Liver (tissue), 9 donors: ENCODE results near the gene KISS1. TPM values are rescaled to one million over a fixed set of nuclear protein-coding genes. Genes with fewer than 3 reads are reported as not detected.

ENCODE experiments used
- DNase-seq: peaks from one replicate; pipeline ENCODE4 v3.0.0-alpha.2; 2017; ENCODE audit warnings: low spot score
- H3K27ac ChIP-seq, 2 donors: one replicate each; pipeline ENCODE4 v1.7.0; 2013; ENCODE audit warnings: inconsistent platforms in 2 of 2, low read length in 2 of 2, control low read depth in 1 of 2, low read depth in 1 of 2, mild to moderate bottlenecking in 1 of 2
- H3K27me3 ChIP-seq, 4 donors: one replicate each; pipeline versions ENCODE4 v1.6.1 to v1.7.0; 2013; ENCODE audit warnings: low read length in 3 of 4, inconsistent platforms in 1 of 4, mild to moderate bottlenecking in 1 of 4, moderate library complexity in 1 of 4; ENCODE audit not compliant: control insufficient read depth in 4 of 4, insufficient read depth in 4 of 4
- H3K36me3 ChIP-seq, 4 donors: one replicate each; pipeline versions ENCODE4 v1.6.1 to v1.7.0; 2013; ENCODE audit warnings: low read length in 3 of 4, mild to moderate bottlenecking in 3 of 4, low read depth in 1 of 4, moderate library complexity in 1 of 4; ENCODE audit not compliant: control insufficient read depth in 4 of 4, insufficient read depth in 3 of 4
- H3K4me1 ChIP-seq, 4 donors: one replicate each; pipeline versions ENCODE4 v1.6.1 to v1.7.0; 2013; ENCODE audit warnings: low read length in 3 of 4, mild to moderate bottlenecking in 3 of 4, moderate library complexity in 1 of 4; ENCODE audit not compliant: control insufficient read depth in 4 of 4, insufficient read depth in 4 of 4
- H3K4me3 ChIP-seq, 3 donors: one replicate each; pipeline versions ENCODE4 v1.6.1 to v1.7.0; 2013; ENCODE audit warnings: low read length in 3 of 3, control low read depth in 1 of 3, low read depth in 1 of 3, mild to moderate bottlenecking in 1 of 3
- H3K9ac ChIP-seq, 2 donors: one replicate each; pipeline ENCODE4 v1.7.0; 2013; ENCODE audit warnings: low read length in 2 of 2, mild to moderate bottlenecking in 2 of 2, moderate library complexity in 2 of 2, control low read depth in 1 of 2, low read depth in 1 of 2
- H3K9me3 ChIP-seq, 4 donors: one replicate each; pipeline versions ENCODE4 v1.6.1 to v1.7.0; 2013; ENCODE audit warnings: low read length in 3 of 4; ENCODE audit not compliant: control insufficient read depth in 4 of 4
- ATF3 ChIP-seq: IDR thresholded peaks from 2 replicates; pipeline ENCODE4 v1.6.1; 2016; ENCODE audit warnings: antibody characterized with exemption
- CTCF ChIP-seq: fragments of 150-350 bp; IDR thresholded peaks from 2 replicates; pipeline ENCODE4 v1.5.1; 2017; ENCODE audit warnings: improper control_type of control experiment, low read depth, low read length; ENCODE audit not compliant: missing input control
- EGR1 ChIP-seq, 2 donors: IDR thresholded peaks; 2 replicates each; pipeline ENCODE4 v1.6.1; 2016 to 2018; ENCODE audit warnings: antibody characterized with exemption in 2 of 2, low read depth in 2 of 2
- FOXA1 ChIP-seq: IDR thresholded peaks from 2 replicates; pipeline ENCODE4 v1.6.1; 2016; ENCODE audit warnings: antibody characterized with exemption
- FOXA2 ChIP-seq: IDR thresholded peaks from 2 replicates; pipeline ENCODE4 v1.6.1; 2016; ENCODE audit warnings: antibody characterized with exemption
- GABPA ChIP-seq, 2 donors: IDR thresholded peaks in 1 of 2; conservative IDR thresholded peaks in 1 of 2; 2 replicates each; pipeline ENCODE4 v1.6.1; 2016; ENCODE audit warnings: antibody characterized with exemption in 2 of 2, mild to moderate bottlenecking in 1 of 2, moderate library complexity in 1 of 2
- HNF4A ChIP-seq, 2 donors: conservative IDR thresholded peaks; 2 replicates each; pipeline ENCODE4 v1.6.1; 2016; ENCODE audit warnings: antibody characterized with exemption in 2 of 2, mild to moderate bottlenecking in 2 of 2
- HNF4G ChIP-seq: IDR thresholded peaks from 2 replicates; pipeline ENCODE4 v1.6.1; 2016; ENCODE audit warnings: antibody characterized with exemption
- JUND ChIP-seq, 2 donors: IDR thresholded peaks; 2 replicates each; pipeline ENCODE4 v1.6.1; 2016; ENCODE audit warnings: antibody characterized with exemption in 2 of 2
- MAX ChIP-seq: IDR thresholded peaks from 2 replicates; pipeline ENCODE4 v1.6.1; 2016; ENCODE audit warnings: antibody characterized with exemption
- NR2F2 ChIP-seq: IDR thresholded peaks from 2 replicates; pipeline ENCODE4 v1.6.1; 2016; ENCODE audit warnings: antibody characterized with exemption
- RAD21 ChIP-seq, 2 donors: IDR thresholded peaks; 2 replicates each; pipeline ENCODE4 v1.6.1; 2016; ENCODE audit warnings: antibody characterized with exemption in 2 of 2, mild to moderate bottlenecking in 2 of 2
- REST ChIP-seq: IDR thresholded peaks from 2 replicates; pipeline ENCODE4 v1.6.1; 2016; ENCODE audit warnings: antibody characterized with exemption, mild to moderate bottlenecking
- RXRA ChIP-seq, 2 donors: IDR thresholded peaks; 2 replicates each; pipeline ENCODE4 v1.6.1; 2017 to 2018; ENCODE audit warnings: antibody characterized with exemption in 2 of 2, mild to moderate bottlenecking in 1 of 2
- SP1 ChIP-seq: IDR thresholded peaks from 2 replicates; pipeline ENCODE4 v1.6.1; 2018; ENCODE audit warnings: antibody characterized with exemption, mild to moderate bottlenecking
- YY1 ChIP-seq: IDR thresholded peaks from 2 replicates; pipeline ENCODE4 v1.6.1; 2016; ENCODE audit warnings: antibody characterized with exemption, mild to moderate bottlenecking
- ZBTB33 ChIP-seq: IDR thresholded peaks from 2 replicates; pipeline ENCODE4 v1.6.1; 2016; ENCODE audit warnings: antibody characterized with exemption
- WGBS: extraction: QIAGEN DNeasy Blood & Tissue Kit; methylation state at CpG from one replicate; pipeline ENCODE4 v1.1.7; 2013; 5-methylcytosine and 5-hydroxymethylcytosine counted together
- polyA plus RNA-seq, 2 donors: library from polyadenylated mRNA; stranded (reverse) in 1 of 2; unstranded in 1 of 2; fragments of 200-250 nt in 1 of 2; fragments of >200 nt in 1 of 2; fragmentation: Nextera tagmentation in 1 of 2; extraction: Ambion mirVana in 1 of 2; gene quantifications; one replicate each; pipeline versions ENCODE4 v1.2.1 to v1.2.3, GENCODE V29; 2013 to 2015
- total RNA-seq, 2 donors: library from RNA; depleted of rRNA; stranded (reverse); fragments of >200 nt; gene quantifications; one replicate each; pipeline ENCODE4 v1.2.3, GENCODE V29; 2014
- donor health status: healthy.
- donor health status: healthy.
- donor health status: healthy.
- donor health status: healthy.
- donor health status: healthy.

The KISS1 gene
- total and polyA plus RNA-seq, 4 donors, result 0.50 to 1.4 TPM; not detected in 2

- TF ChIP-seq RAD21 (IDR thresholded peaks at IDR 0.05), result peak in 1 of 2 donors; percentile 18
Measured at GRCh38 chr1:204149635-204150565, 46.4 kb downstream of the KISS1 start (continued).

GRCh38 chr1:204149107-204149506 is 47.2 kb downstream of the KISS1 start:
- Histone ChIP-seq H3K36me3 (no peaks in the 10 kb centered on the region), H3K27ac (peak overlapping the region in 1 of 2 donors; percentile 5), H3K4me3 (peak overlapping the region; percentile 57 to 71 (median 58)), H3K4me1 (peaks cover 12 to 79% (median 65%) of the 10 kb centered on the region in 4 donors), H3K27me3 (no peaks in the 10 kb centered on the region), H3K9me3 (no peaks in the 10 kb centered on the region), H3K9ac (peak overlapping the region in 1 of 2 donors; percentile 50)
- 50% methylated on average over 2 of the region's 2 CpGs for WGBS
- TF ChIP-seq MAX, result no peak
- TF ChIP-seq RXRA (IDR thresholded peaks at IDR 0.05), result no peak
- TF ChIP-seq RAD21 (IDR thresholded peaks at IDR 0.05), result no peak
- TF ChIP-seq CTCF, result no peak
- TF ChIP-seq GABPA (IDR thresholded peaks at IDR 0.05 in 1 of 2, conservative IDR thresholded peaks at IDR 0.05 in 1 of 2), result no peak
- no peak for TF ChIP-seq SP1
- no peak for TF ChIP-seq HNF4G
- TF ChIP-seq NR2F2, result no peak
- TF ChIP-seq YY1, result no peak
- TF ChIP-seq ATF3, result no peak
- TF ChIP-seq JUND (IDR thresholded peaks at IDR 0.05), result no peak
- TF ChIP-seq FOXA1, result no peak
- no peak for TF ChIP-seq FOXA2
- TF ChIP-seq EGR1 (IDR thresholded peaks at IDR 0.05; ENCODE audit: low read depth in 2 of 2), result no peak
- TF ChIP-seq HNF4A (conservative IDR thresholded peaks at IDR 0.05), result no peak
- no peak for TF ChIP-seq ZBTB33
- TF ChIP-seq REST, result no peak
- no peak for DNase-seq
